ENCODE data around the gene PEX14.
"Not testable (repeated sequence)": the region's sequence is repeated elsewhere in the genome, so short reads cannot be mapped to it uniquely, and the experiment has no call there.

The PEX14 gene

DNA sequence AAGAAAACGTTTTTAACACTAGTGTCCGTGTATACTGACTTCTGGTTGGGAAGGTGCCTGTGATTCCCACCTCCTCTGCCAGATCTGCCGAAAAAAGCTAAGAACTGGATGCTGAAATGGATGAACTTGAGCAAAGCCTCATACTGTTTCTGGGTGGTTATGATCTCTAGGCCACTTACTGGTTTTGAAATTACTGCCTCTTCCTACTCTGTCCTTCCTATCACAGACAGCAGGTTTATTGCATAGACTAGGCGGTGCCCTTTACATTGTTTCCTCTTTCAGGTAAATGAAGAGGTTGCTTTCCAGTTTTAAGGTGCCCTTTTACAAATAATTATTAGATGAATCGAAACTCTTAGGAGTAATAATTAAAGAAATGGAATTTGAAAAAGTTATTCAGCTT, 27.5 kb downstream of the PEX14 start:
- TF ChIP-seq EZH2 (IDR thresholded peaks at IDR 0.05; ENCODE audit: borderline replicate concordance, low read length), result no peak
- TF ChIP-seq, protein P1, sequence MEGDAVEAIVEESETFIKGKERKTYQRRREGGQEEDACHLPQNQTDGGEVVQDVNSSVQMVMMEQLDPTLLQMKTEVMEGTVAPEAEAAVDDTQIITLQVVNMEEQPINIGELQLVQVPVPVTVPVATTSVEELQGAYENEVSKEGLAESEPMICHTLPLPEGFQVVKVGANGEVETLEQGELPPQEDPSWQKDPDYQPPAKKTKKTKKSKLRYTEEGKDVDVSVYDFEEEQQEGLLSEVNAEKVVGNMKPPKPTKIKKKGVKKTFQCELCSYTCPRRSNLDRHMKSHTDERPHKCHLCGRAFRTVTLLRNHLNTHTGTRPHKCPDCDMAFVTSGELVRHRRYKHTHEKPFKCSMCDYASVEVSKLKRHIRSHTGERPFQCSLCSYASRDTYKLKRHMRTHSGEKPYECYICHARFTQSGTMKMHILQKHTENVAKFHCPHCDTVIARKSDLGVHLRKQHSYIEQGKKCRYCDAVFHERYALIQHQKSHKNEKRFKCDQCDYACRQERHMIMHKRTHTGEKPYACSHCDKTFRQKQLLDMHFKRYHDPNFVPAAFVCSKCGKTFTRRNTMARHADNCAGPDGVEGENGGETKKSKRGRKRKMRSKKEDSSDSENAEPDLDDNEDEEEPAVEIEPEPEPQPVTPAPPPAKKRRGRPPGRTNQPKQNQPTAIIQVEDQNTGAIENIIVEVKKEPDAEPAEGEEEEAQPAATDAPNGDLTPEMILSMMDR (IDR thresholded peaks at IDR 0.05; ENCODE audit: low read length), result no peak
- H3K9ac ChIP-seq (ENCODE audit: low read length), result no peak overlapping the region
- no peak overlapping the region for H3K27ac ChIP-seq (ENCODE audit: low read depth, low read length, poor library complexity, severe bottlenecking)
- no peaks in the 10 kb centered on the region for H3K79me2 ChIP-seq (ENCODE audit: insufficient read depth, low read length)
- no peaks in the 10 kb centered on the region for H3F3A ChIP-seq (ENCODE audit: insufficient read depth, low read length)
- no peak overlapping the region for H2AFZ ChIP-seq (ENCODE audit: low read length)
- H3K4me1 ChIP-seq (ENCODE audit: insufficient read depth, low read length, severe bottlenecking), result no peaks in the 10 kb centered on the region
- no peaks in the 10 kb centered on the region for H3K9me2 ChIP-seq (ENCODE audit: low read depth, low read length)
- no peaks in the 10 kb centered on the region for H3K9me3 ChIP-seq (ENCODE audit: low read length)
- no peaks in the 10 kb centered on the region for H3K27me3 ChIP-seq (ENCODE audit: insufficient read depth, low read length)
- H3K4me2 ChIP-seq (ENCODE audit: low read length), result no peak overlapping the region
- 0 out of 2 replicates have a peak, but pooled peaks cover 3% of the 10 kb centered on the region for H4K20me1 ChIP-seq (ENCODE audit: insufficient read depth, low read length)
- no peak overlapping the region for H3K4me3 ChIP-seq (ENCODE audit: low read depth, low read length, poor library complexity, severe bottlenecking)
- H3K36me3 ChIP-seq (ENCODE audit: insufficient read depth, low read length), result 0 out of 2 replicates have a peak, but pooled peaks cover 3% of the 10 kb centered on the region

- no peak overlapping the region for H3K9ac ChIP-seq (ENCODE audit: low read length)
- no peak overlapping the region for H3K27ac ChIP-seq (ENCODE audit: low read depth, low read length, poor library complexity, severe bottlenecking)
- H3K79me2 ChIP-seq (ENCODE audit: insufficient read depth, low read length), result no peaks in the 10 kb centered on the region
- no peak overlapping the region for H2AFZ ChIP-seq (ENCODE audit: low read length)
- H3K4me2 ChIP-seq (ENCODE audit: low read length), result no peak overlapping the region
- no peaks in the 10 kb centered on the region for H3F3A ChIP-seq (ENCODE audit: insufficient read depth, low read length)
- H3K27me3 ChIP-seq (ENCODE audit: insufficient read depth, low read length), result no peaks in the 10 kb centered on the region
- no peaks in the 10 kb centered on the region for H4K20me1 ChIP-seq (ENCODE audit: insufficient read depth, low read length)
- TF ChIP-seq, protein P1 (IDR thresholded peaks at IDR 0.05; ENCODE audit: low read length), result no peak
- no peak for TF ChIP-seq EZH2 (IDR thresholded peaks at IDR 0.05; ENCODE audit: borderline replicate concordance, low read length)
- no peaks in the 10 kb centered on the region for H3K9me3 ChIP-seq (ENCODE audit: low read length)
- H3K4me1 ChIP-seq (ENCODE audit: insufficient read depth, low read length, severe bottlenecking), result no peaks in the 10 kb centered on the region
- H3K9me2 ChIP-seq (ENCODE audit: low read depth, low read length), result no peaks in the 10 kb centered on the region
- H3K36me3 ChIP-seq (ENCODE audit: insufficient read depth, low read length), result no peaks in the 10 kb centered on the region
- H3K4me3 ChIP-seq (ENCODE audit: low read depth, low read length, poor library complexity, severe bottlenecking), result no peak overlapping the region
Observed at GRCh38 chr1:10504249-10504648, 29.5 kb downstream of the PEX14 start.

GRCh38 chr1:10506046-10506676, 31.4 kb downstream of the PEX14 start:
- H3K36me3 ChIP-seq (ENCODE audit: insufficient read depth, low read length); H2AFZ ChIP-seq (ENCODE audit: low read length); H3K9me2 ChIP-seq (ENCODE audit: low read depth, low read length); H3K4me1 ChIP-seq (ENCODE audit: insufficient read depth, low read length, severe bottlenecking); H3K27me3 ChIP-seq (ENCODE audit: insufficient read depth, low read length); H3K4me2 ChIP-seq (ENCODE audit: low read length); H3K9ac ChIP-seq (ENCODE audit: low read length); H3K9me3 ChIP-seq (ENCODE audit: low read length); H3F3A ChIP-seq (ENCODE audit: insufficient read depth, low read length); H3K4me3 ChIP-seq (ENCODE audit: low read depth, low read length, poor library complexity, severe bottlenecking); H3K79me2 ChIP-seq (ENCODE audit: insufficient read depth, low read length); H3K27ac ChIP-seq (ENCODE audit: low read depth, low read length, poor library complexity, severe bottlenecking); H4K20me1 ChIP-seq (ENCODE audit: insufficient read depth, low read length): not testable (repeated sequence)

DNA sequence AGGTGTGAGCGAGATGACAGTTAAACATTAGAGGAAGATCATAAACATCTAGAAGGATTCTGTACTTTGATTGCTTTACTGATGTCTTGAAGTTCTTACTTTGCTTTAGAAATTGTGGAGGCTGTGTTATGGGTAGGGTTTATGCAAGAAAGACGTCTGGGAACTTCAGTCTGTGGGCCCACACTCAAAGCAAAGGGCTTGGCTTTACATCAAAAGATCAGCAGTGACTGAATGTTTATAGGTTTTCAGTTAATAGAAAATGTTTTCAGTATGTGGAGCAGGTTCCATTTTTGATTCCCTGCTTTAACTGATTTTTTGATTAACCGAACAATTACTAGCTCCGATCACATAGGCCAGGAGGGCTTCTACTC, 31.9 kb downstream of the PEX14 start:
- Histone ChIP-seq H3K9ac (ENCODE audit: low read length) (no peak overlapping the region), H3K9me2 (ENCODE audit: low read depth, low read length) (no peaks in the 10 kb centered on the region), H3K36me3 (ENCODE audit: insufficient read depth, low read length) (no peaks in the 10 kb centered on the region), H3K79me2 (ENCODE audit: insufficient read depth, low read length) (no peaks in the 10 kb centered on the region), H3F3A (ENCODE audit: insufficient read depth, low read length) (no peaks in the 10 kb centered on the region), H2AFZ (ENCODE audit: low read length) (no peak overlapping the region), H3K4me3 (ENCODE audit: low read depth, low read length, poor library complexity, severe bottlenecking) (no peak overlapping the region), H3K27me3 (ENCODE audit: insufficient read depth, low read length) (no peaks in the 10 kb centered on the region), H3K27ac (ENCODE audit: low read depth, low read length, poor library complexity, severe bottlenecking) (no peak overlapping the region), H3K4me1 (ENCODE audit: insufficient read depth, low read length, severe bottlenecking) (peaks cover 6% of the 10 kb centered on the region), H3K4me2 (ENCODE audit: low read length) (no peak overlapping the region), H4K20me1 (ENCODE audit: insufficient read depth, low read length) (peaks cover 5% of the 10 kb centered on the region; the same call in 1 of the 2 replicates), H3K9me3 (ENCODE audit: low read length) (no peaks in the 10 kb centered on the region)
- TF ChIP-seq EZH2 (IDR thresholded peaks at IDR 0.05; ENCODE audit: borderline replicate concordance, low read length), result no peak
- TF ChIP-seq, protein P1 (IDR thresholded peaks at IDR 0.05; ENCODE audit: low read length), result no peak
